ENCODE results near the gene KRTAP17-1. TPM values are rescaled to one million over a fixed set of nuclear protein-coding genes. Genes with fewer than 3 reads are reported as not detected.

Gene KRTAP17-1
- total and polyA plus RNA-seq, 2 of the 4 experiments (the other 2 are of a cell fraction) = not detected

- in situ Hi-C loops (cut with MboI; ENCODE audit: low sequenced_read_pairs) (loop anchor here (5.0 kb wide), 1 partner anchor 330 kb away; no protein-coding TSS in a partner anchor), dilution Hi-C loops (cut with HindIII; ENCODE audit: low sequenced_read_pairs, unreplicated experiment) (no loop called here), intact Hi-C loops (cut with micrococcal nuclease) (no loop called here)
- ChIA-PET CTCF (no interaction called here), POLR2A (ENCODE audit: unreplicated experiment) (no interaction called here)
- Histone ChIP-seq H2BK15ac (ENCODE audit: low read depth, low read length) (no peak overlapping the region), H3K27me3 (ENCODE audit: control insufficient read depth, insufficient read depth, low read length) (peaks cover 3% of the 10 kb centered on the region), H4K5ac (ENCODE audit: low read depth, low read length) (no peak overlapping the region), H3K36me3 (ENCODE audit: control insufficient read depth, insufficient read depth, low read length) (no peaks in the 10 kb centered on the region), H3K23ac (ENCODE audit: low read depth, low read length) (no peak overlapping the region), H2BK120ac (ENCODE audit: low read depth, low read length) (no peak overlapping the region), H3K18ac (ENCODE audit: low read depth, low read length) (no peak overlapping the region), H3K4me1 (ENCODE audit: control insufficient read depth, insufficient read depth, low read length) (no peaks in the 10 kb centered on the region), H3K56ac (ENCODE audit: extremely low read depth, insufficient read depth, low read length) (no peak overlapping the region), H3K4me3 (ENCODE audit: insufficient read depth, low read depth, low read length) (no peak overlapping the region), H3K9me1 (ENCODE audit: insufficient read depth, low read length) (peaks cover 3% of the 10 kb centered on the region; the same call in 1 of the 2 replicates), H3K79me1 (ENCODE audit: low read depth in 1 of 2, low read length in 2 of 2) (no peaks in the 10 kb centered on the region), H3K27ac (ENCODE audit: insufficient read depth, low read length) (no peak overlapping the region), H2AFZ (replicated peaks; ENCODE audit: low read length, poor library complexity) (no peak overlapping the region), H3K14ac (replicated peaks; ENCODE audit: low read depth, low read length) (no peak overlapping the region), H4K91ac (ENCODE audit: insufficient read depth, low read depth, low read length) (no peak overlapping the region), H3K9ac (ENCODE audit: low read depth, low read length) (no peak overlapping the region), H2AK9ac (replicated peaks; ENCODE audit: low read depth, low read length, poor library complexity) (no peak overlapping the region), H2BK5ac (ENCODE audit: low read depth, low read length, poor library complexity, severe bottlenecking) (no peak overlapping the region), H3K4ac (ENCODE audit: low read depth, low read length) (no peak overlapping the region), H2BK20ac (ENCODE audit: low read depth, low read length) (no peak overlapping the region), H4K20me1 (ENCODE audit: insufficient read depth, low read length) (no peaks in the 10 kb centered on the region), H2AK5ac (ENCODE audit: low read depth, low read length) (no peak overlapping the region), H4K8ac (ENCODE audit: low read depth in 2 of 2, low read length in 2 of 2) (no peak overlapping the region), H3K4me2 (ENCODE audit: low read depth, low read length) (no peak overlapping the region), H3K9me3 (ENCODE audit: control insufficient read depth, insufficient read depth, low read length) (no peaks in the 10 kb centered on the region)
- no TSS peak for BruUV-seq (replicated peaks)
- TF ChIP-seq RFX5 (IDR thresholded peaks at IDR 0.05; ENCODE audit: low read depth, low read length) (no peak), CTCF (conservative IDR thresholded peaks at IDR 0.05; ENCODE audit: low read depth, low read length) (no peak), FOS (IDR thresholded peaks at IDR 0.05; ENCODE audit: low read depth, low read length) (no peak), BHLHE40 (IDR thresholded peaks at IDR 0.05; ENCODE audit: low read depth, low read length) (no peak), RAD21 (IDR thresholded peaks at IDR 0.05; ENCODE audit: low read length) (no peak), MXI1 (IDR thresholded peaks at IDR 0.05; ENCODE audit: borderline replicate concordance, low read depth, low read length) (no peak), MAFK (IDR thresholded peaks at IDR 0.05; ENCODE audit: low read depth, low read length) (no peak), CEBPB (IDR thresholded peaks at IDR 0.05; ENCODE audit: low read depth, low read length) (no peak), POLR2A (IDR thresholded peaks at IDR 0.05; ENCODE audit: low read depth, low read length) (no peak), CHD1 (IDR thresholded peaks at IDR 0.05; ENCODE audit: low read depth, low read length) (no peak), RCOR1 (IDR thresholded peaks at IDR 0.05; ENCODE audit: insufficient replicate concordance, low read length) (no peak), NFE2L2 (IDR thresholded peaks at IDR 0.05; ENCODE audit: low read depth, low read length) (no peak)
- ATAC-seq (ENCODE audit: low read depth) = no peak
- no peak for DNase-seq
- 60% methylated on average over 1 of the region's 2 CpGs; no CpG with 5 or more reads in 1 of the 2 experiments for WGBS, 2 experiments (ENCODE audit: extremely low coverage in 2 of 2, insufficient read length in 1 of 2)
These were observed 16.7 kb upstream of the KRTAP17-1 start for GRCh38 chr17:41332239-41332638.
